ENCODE measurements around the gene PNLIPRP2.

The PNLIPRP2 gene

GRCh38 chr10:116590590-116591444 lies 29.9 kb upstream of the PNLIPRP2 start, which contains the start of gene PNLIPRP1:
TSS of gene PNLIPRP1 (plus strand) at chr10:116590959. CDS start at chr10:116591130, 171 bp downstream.
- DNase-seq (ENCODE audit: low spot score) = no peak
- H3K27ac ChIP-seq = no peak within 1 kb of the TSS
- no peak for TF ChIP-seq CTCF (conservative IDR thresholded peaks at IDR 0.05; ENCODE audit: low read depth)
- ChIA-PET POLR2A (ENCODE audit: low non-redundant PET) (no interaction called here), CTCF (interaction anchor here (0.5 to 0.7 kb wide), 2 partner anchors 19 to 63 kb away, joined by 3 read pairs; no protein-coding TSS in a partner anchor)

GRCh38 chr10:116593139-116593740 lies 27.5 kb upstream of the PNLIPRP2 start:
- no peak for TF ChIP-seq CTCF (conservative IDR thresholded peaks at IDR 0.05; ENCODE audit: low read depth)
- no peak for DNase-seq (ENCODE audit: low spot score)
- ChIA-PET CTCF (interaction anchor here (0.6 kb wide), 1 partner anchor 1929 kb away, joined by 3 read pairs; no protein-coding TSS in a partner anchor), POLR2A (ENCODE audit: low non-redundant PET) (interaction anchor here (0.7 kb wide), 1 partner anchor 247 kb away, joined by 10 read pairs; no protein-coding TSS in a partner anchor)
- H3K27ac ChIP-seq = no peak overlapping the region

GRCh38 chr10:116594525-116595035 lies 26.2 kb upstream of the PNLIPRP2 start:
- no peak for TF ChIP-seq CTCF (conservative IDR thresholded peaks at IDR 0.05; ENCODE audit: low read depth)
- no peak overlapping the region for H3K27ac ChIP-seq
- no peak for DNase-seq (ENCODE audit: low spot score)
- ChIA-PET POLR2A (ENCODE audit: low non-redundant PET) (no interaction called here), CTCF (interaction anchor here (0.6 kb wide), 1 partner anchor 1312 kb away, joined by 5 read pairs; no protein-coding TSS in a partner anchor)

GRCh38 chr10:116596062-116596461 lies 24.7 kb upstream of the PNLIPRP2 start:
- TF ChIP-seq CTCF (conservative IDR thresholded peaks at IDR 0.05; ENCODE audit: low read depth) = no peak
- CTCF ChIA-PET = no interaction called here

GRCh38 chr10:116597543-116597942 lies 23.2 kb upstream of the PNLIPRP2 start:
- TF ChIP-seq CTCF (conservative IDR thresholded peaks at IDR 0.05; ENCODE audit: low read depth) = no peak
- DNase-seq (ENCODE audit: low spot score) = no peak
- no peak overlapping the region for H3K27ac ChIP-seq
- ChIA-PET CTCF (interaction anchor here (1.0 kb wide), 1 partner anchor 11 kb away, joined by 3 read pairs; no protein-coding TSS in a partner anchor), POLR2A (ENCODE audit: low non-redundant PET) (no interaction called here)

More at GRCh38 chr10:116596062-116596461, 24.7 kb upstream of the PNLIPRP2 start:
- POLR2A ChIA-PET (ENCODE audit: low non-redundant PET) = no interaction called here
- no peak for DNase-seq (ENCODE audit: low spot score)
- H3K27ac ChIP-seq = no peak overlapping the region

- ChIA-PET CTCF (interaction anchor here (1.0 kb wide), 1 partner anchor 10 kb away, joined by 3 read pairs; no protein-coding TSS in a partner anchor), POLR2A (ENCODE audit: low non-redundant PET) (interaction anchor here (0.6 kb wide), 1 partner anchor 1153 kb away, joined by 6 read pairs; no protein-coding TSS in a partner anchor)
- no peak overlapping the region for H3K27ac ChIP-seq
These were observed 22.4 kb upstream of the PNLIPRP2 start for GRCh38 chr10:116598329-116598728.

More at GRCh38 chr10:116598329-116598728, 22.4 kb upstream of the PNLIPRP2 start:
- no peak for TF ChIP-seq CTCF (conservative IDR thresholded peaks at IDR 0.05; ENCODE audit: low read depth)
- DNase-seq (ENCODE audit: low spot score) = no peak
